ENCODE data around the gene TMEM88.
A peak's percentile ranks its signal among the peaks of the same experiment; 100 is the strongest.

The TMEM88 gene

GRCh38 chr17:7853691-7854038, 1.2 kb upstream of the TMEM88 start:
- TF ChIP-seq CTCF (IDR thresholded peaks at IDR 0.05; ENCODE audit: insufficient read depth, low read depth, low read length, missing control alignments) = no peak
- no peak overlapping the region for H3K4me3 ChIP-seq (ENCODE audit: low read depth, low read length)
- DNase-seq (ENCODE audit: low read depth) = no peak

DNA sequence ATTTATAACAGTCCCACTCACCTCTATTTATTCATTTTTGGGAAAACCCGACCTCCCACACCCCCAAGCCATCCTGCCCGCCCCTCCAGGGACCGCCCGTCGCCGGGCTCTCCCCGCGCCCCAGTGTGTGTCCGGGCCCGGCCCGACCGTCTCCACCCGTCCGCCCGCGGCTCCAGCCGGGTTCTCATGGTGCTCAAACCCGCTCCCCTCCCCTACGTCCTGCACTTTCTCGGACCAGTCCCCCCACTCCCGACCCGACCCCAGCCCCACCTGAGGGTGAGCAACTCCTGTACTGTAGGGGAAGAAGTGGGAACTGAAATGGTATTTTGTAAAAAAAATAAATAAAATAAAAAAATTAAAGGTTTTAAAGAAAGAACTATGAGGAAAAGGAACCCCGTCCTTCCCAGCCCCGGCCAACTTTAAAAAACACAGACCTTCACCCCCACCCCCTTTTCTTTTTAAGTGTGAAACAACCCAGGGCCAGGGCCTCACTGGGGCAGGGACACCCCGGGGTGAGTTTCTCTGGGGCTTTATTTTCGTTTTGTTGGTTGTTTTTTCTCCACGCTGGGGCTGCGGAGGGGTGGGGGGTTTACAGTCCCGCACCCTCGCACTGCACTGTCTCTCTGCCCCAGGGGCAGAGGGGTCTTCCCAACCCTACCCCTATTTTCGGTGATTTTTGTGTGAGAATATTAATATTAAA, 638 bp upstream of the TMEM88 start:
- DNase-seq (ENCODE audit: low read depth) = no peak
- no peak for TF ChIP-seq CTCF (IDR thresholded peaks at IDR 0.05; ENCODE audit: insufficient read depth, low read depth, low read length, missing control alignments)
- no peak overlapping the region for H3K4me3 ChIP-seq (ENCODE audit: low read depth, low read length)

DNA sequence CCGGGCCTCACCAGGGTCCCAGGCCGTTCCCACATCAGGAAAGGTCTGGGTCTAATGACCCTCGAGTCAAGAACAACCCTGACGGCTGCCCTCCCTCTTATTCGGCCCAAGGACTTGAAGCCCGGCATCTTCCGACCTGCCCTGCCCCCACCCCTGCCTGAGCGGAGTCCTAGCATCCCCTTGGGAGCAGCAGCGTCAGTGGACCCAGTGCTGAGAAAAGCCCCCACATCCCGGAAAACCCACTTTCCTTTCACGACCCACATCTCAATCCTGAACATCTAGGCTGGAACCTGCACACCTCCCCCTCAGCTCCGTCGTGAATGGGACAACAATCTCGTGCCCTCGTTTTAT, 769 bp downstream of the TMEM88 start:
- no peak for DNase-seq (ENCODE audit: low read depth)
- no peak for TF ChIP-seq CTCF (IDR thresholded peaks at IDR 0.05; ENCODE audit: insufficient read depth, low read depth, low read length, missing control alignments)
- H3K4me3 ChIP-seq (ENCODE audit: low read depth, low read length) = peak overlapping the region; percentile 78

- peak; percentile 71 for DNase-seq (ENCODE audit: low read depth)
- no peak for TF ChIP-seq CTCF (IDR thresholded peaks at IDR 0.05; ENCODE audit: insufficient read depth, low read depth, low read length, missing control alignments)
- peak overlapping the region; percentile 78 for H3K4me3 ChIP-seq (ENCODE audit: low read depth, low read length)
Observed at GRCh38 chr17:7856011-7856810, 1.3 kb downstream of the TMEM88 start.

GRCh38 chr17:7856811-7857712, 2.2 kb downstream of the TMEM88 start, which contains the start of gene NAA38:
Gene NAA38 (minus strand): TSS chr17:7857559. CDS start chr17:7857463, 96 bp downstream.
- peak within 1 kb of the TSS; percentile 78 for H3K4me3 ChIP-seq (ENCODE audit: low read depth, low read length)
- peak; percentile 99 for DNase-seq (ENCODE audit: low read depth)
- TF ChIP-seq CTCF (IDR thresholded peaks at IDR 0.05; ENCODE audit: insufficient read depth, low read depth, low read length, missing control alignments) = peak; percentile 43

DNA sequence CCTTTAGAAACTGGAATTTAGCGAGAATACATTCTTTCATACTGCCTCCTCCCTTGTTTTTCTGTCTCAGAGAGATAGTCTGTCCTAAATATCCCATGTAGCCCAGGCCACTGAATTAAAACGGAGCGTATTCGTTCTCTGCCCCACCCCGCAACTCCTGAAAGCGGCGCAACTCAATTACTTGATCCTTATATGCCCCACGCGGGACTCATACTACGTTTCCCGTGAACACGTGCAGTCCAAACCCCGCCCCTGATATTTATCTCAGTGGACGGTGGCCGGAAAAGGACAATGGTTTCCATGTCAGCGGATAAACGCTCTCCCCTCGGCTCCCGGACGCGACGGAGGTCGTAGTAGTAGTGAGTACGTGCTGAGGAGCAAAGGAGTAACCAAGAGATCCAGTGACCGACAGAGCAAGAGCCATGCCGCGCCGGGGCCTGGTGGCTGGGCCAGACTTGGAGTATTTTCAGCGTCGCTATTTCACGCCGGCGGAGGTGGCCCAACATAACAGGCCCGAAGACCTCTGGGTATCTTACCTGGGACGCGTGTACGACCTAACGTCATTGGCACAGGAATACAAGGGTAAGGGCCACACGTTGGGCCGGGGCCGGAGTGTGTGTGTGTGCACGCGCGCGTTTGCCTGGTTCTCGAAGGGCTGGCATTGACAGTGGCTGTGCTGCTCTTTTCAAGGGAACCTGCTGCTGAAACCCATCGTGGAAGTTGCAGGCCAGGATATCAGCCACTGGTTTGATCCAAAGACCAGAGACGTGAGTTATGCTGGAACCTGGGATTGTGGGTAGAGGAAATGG, 3.1 kb downstream of the TMEM88 start, which contains the start of gene CYB5D1:
Gene CYB5D1 (plus strand): TSS at position 291 of the 809 bp plus-strand sequence. CDS start 132 bp downstream, at position 423.
- DNase-seq (ENCODE audit: low read depth) = peak; percentile 96

More for the DNA sequence above, 3.1 kb downstream of the TMEM88 start, which contains the start of gene CYB5D1:
- no peak for TF ChIP-seq CTCF (IDR thresholded peaks at IDR 0.05; ENCODE audit: insufficient read depth, low read depth, low read length, missing control alignments)
- peak within 1 kb of the TSS; percentile 78 for H3K4me3 ChIP-seq (ENCODE audit: low read depth, low read length)
